Measurements from ENCODE around the gene KIAA0513.

KIAA0513 gene

DNA sequence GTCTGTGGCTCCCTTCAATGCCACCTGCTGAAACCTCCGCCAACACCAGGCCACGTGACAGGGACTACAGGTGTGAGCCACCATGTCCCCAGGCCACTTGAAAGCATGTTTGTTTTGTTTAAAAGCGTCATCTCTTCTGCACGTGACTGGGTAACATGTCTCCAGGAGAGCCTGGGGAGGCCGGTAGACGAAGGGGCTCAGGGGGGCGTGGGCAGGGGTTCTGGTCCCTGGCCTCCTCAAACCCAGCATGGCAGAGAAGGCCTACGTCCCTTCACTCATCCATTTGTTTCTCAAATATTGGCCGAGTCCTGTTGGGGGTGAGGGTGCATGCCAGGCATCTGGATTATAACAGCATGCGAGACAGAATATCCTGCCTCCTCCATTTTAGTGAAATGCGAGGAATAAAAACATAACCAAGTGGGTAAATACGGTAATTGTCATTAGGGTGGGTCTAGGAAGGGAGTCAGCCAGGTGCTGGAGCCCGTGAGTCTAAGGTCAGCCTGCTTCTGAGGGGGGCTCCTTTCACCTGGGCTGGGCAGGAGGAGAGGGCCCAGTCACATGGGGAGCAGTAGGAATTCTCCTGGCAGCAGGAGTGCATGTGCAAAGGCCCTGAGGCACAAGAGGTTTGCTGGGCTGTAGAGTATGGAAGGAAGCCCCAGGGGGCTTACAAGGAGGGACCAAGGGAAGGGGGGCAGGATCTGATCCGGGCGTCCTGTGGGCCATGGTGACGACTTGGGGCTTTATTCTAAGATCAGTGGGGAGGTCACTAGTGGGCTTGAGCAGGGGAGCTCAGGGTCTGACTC is 111.4 kb downstream of the KIAA0513 start:
- no peak for FAIRE-seq

DNA sequence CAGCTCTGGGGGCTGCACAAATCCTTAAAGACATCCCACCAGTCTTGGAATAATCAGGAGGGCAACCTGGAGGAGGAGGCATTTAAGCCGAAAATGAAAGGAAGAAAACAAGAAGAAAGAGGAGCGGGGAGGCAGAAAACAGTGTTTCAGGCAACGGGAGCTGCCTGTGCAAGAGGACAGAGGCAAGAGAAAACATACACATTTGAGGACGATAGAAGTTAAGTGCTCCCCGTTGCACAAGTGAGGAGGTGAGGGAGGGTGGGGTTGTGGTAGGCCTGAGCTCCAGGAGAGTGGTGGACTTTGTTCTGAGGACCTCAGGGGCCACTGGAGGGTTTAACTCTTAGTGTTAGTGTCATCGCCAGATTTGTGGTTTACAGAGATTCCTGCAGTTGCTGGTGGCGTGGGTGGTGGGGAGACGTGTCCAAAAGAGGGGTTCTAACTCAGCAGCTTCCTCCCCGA is 112.3 kb downstream of the KIAA0513 start:
- no peak for FAIRE-seq

DNA sequence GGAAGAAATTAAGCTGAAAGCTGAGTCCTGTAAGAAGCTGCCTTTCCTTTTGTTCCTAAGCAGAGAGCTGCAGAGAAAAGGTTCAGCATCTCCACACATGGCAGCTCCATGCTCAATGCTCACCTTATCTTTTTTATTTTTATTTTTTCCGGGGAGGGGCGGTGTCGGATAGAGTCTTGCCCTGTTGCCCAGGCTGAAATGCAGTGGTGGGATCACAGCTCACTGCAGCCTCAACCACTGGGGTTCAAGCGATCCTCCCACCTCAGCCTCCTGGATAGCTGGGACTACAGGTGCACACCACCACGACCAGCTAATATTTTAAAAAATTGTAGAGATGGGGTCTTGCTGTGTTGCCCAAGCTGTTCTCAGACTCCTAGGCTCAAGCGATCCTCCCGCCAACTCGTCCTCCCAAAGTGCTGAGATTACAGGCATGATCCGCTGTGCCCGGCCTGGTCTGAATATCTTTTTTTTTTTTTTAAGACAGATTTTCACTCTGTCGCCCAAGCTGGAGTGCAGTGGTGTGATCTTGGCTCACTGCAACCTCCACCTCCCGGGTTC is 112.9 kb downstream of the KIAA0513 start:
- no peak for FAIRE-seq

DNA sequence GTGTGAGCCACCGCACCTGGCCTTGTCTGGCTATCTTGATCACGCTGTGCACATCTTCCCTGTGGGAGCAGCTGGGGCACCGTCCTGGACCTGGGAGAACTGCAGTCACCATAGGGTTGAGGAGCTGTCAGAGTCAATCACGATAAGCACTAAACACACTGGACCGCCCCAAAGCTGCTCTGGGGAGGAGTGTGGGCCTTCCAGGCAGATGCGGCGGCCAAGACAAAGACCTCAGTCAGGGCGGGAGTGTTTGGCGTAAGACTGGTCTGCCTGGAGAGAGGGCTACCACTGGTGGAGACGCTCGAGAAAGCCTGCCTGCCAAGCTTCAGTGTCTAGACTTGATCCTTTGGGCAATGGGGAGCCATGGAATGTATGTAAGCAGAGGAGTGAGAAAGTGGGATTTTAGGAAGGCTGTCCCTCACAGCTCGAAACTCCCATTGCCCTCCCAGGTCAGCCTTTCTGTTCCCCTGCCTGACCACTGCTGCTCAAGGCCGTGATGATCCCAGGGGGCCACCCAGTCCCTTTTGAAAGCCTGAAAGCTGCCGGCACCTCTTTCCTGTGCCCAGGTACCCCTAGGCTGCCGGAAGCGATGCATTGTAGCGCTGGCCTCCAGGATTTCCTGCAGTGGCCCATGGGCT is 114.0 kb downstream of the KIAA0513 start:
- FAIRE-seq: no peak

DNA sequence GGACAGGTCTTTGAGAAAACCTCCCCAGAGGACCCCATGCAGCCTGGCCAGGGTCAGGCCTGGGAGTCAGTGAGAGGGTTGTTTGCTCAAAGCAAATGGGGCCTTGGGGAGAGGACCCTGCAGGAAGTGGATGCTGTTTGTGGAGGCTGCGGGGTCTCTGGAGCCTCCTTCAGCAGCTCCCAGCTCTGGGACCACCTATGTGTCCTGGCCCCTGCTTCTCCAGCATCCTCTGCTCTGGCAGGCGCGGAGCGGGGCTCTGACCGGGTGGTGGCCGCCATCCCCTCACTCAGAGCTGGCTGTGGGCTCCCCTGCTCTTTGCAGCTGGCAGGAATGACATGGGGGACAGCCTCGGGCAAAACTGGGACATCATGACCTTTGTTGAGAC is 114.5 kb downstream of the KIAA0513 start:
- FAIRE-seq: no peak

DNA sequence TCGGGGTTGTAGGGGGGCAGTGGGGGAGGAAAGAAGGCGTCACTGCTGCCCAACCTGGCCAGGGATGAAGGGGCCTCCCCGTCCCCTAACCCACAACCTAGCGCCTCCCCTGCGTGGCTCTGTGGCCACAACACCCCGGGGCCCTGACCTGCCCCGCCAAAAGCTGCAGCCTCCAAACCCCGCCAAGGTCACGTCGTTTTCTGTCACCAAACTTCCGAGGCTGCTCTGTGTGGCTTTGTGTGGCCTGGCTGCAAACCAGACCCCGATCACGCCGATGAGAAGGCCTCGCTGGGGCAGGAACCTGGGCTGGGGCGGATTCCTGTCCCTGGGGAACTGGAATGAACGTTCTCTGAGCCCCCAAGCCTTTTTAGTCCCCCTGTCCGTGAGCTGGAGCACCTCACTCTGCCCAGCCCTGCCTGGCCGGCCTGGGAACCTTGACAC is 115.2 kb downstream of the KIAA0513 start:
- FAIRE-seq: no peak

Measured in A204.1 (cell line).